GM23338 (cell line): ENCODE measurements around the gene TRIM63. TPM values are rescaled to one million over a fixed set of nuclear protein-coding genes. Genes with fewer than 3 reads are reported as not detected.

Source experiments
- ATAC-seq: fragments of 200-7000 bp; cut with Tn5 transposase; 3 replicates; pipeline ENCODE4 v1.9.1; 2020
- DNase-seq: peaks from one replicate; pipeline ENCODE4 v3.0.0-alpha.2; 2015; ENCODE audit warnings: low spot score
- H2AFZ ChIP-seq: fragments of 200-600 bp; sonication (generic); 2 replicates; pipeline ENCODE4 v1.8.0; 2016; ENCODE audit warnings: antibody characterized with exemption, mild to moderate bottlenecking, moderate library complexity
- H3F3A ChIP-seq: fragments of 200-600 bp; sonication (generic); replicated peaks from 2 replicates; pipeline ENCODE4 v1.8.0; 2017; ENCODE audit warnings: antibody characterized with exemption, mixed run types, low read depth
- H3K27ac ChIP-seq: fragments of 200-600 bp; sonication (generic); 2 replicates; pipeline ENCODE4 v1.6.1; 2016; ENCODE audit warnings: low read depth
- H3K27me3 ChIP-seq: fragments of 200-600 bp; sonication (generic); 2 replicates; pipeline ENCODE4 v1.8.0; 2016; ENCODE audit warnings: mild to moderate bottlenecking, mixed run types, moderate library complexity; ENCODE audit not compliant: insufficient read depth
- H3K36me3 ChIP-seq: fragments of 200-600 bp; sonication (generic); 2 replicates; pipeline ENCODE4 v1.8.0; 2016; ENCODE audit warnings: mild to moderate bottlenecking; ENCODE audit not compliant: insufficient read depth
- H3K4me1 ChIP-seq: fragments of 200-600 bp; sonication (generic); 2 replicates; pipeline ENCODE4 v1.8.0; 2016; ENCODE audit warnings: mild to moderate bottlenecking, moderate library complexity; ENCODE audit not compliant: insufficient read depth
- H3K4me2 ChIP-seq: fragments of 200-600 bp; sonication (generic); 2 replicates; pipeline ENCODE4 v1.7.1; 2017; ENCODE audit warnings: mixed run types
- H3K4me3 ChIP-seq: fragments of 200-600 bp; sonication (generic); 2 replicates; pipeline ENCODE4 v1.6.1; 2016; ENCODE audit warnings: mixed run types
- H3K79me2 ChIP-seq: fragments of 200-600 bp; sonication (generic); replicated peaks from 2 replicates; pipeline ENCODE4 v1.8.0; 2017; ENCODE audit warnings: mild to moderate bottlenecking; ENCODE audit not compliant: insufficient read depth
- H3K9me2 ChIP-seq: fragments of 200-600 bp; sonication (generic); 2 replicates; pipeline ENCODE4 v1.8.0; 2017; ENCODE audit not compliant: insufficient read depth
- H4K20me1 ChIP-seq: fragments of 200-600 bp; sonication (generic); replicated peaks from 2 replicates; pipeline ENCODE4 v1.8.0; 2017; ENCODE audit warnings: mild to moderate bottlenecking; ENCODE audit not compliant: insufficient read depth
- H3K27ac Mint-ChIP-seq: 2 replicates; pipeline ENCODE4 v1.8.0; 2020; ENCODE audit warnings: inconsistent platforms, mild to moderate bottlenecking, moderate library complexity, mixed read lengths
- H3K27me3 Mint-ChIP-seq: 3 replicates; pipeline ENCODE4 v1.8.0; 2022; ENCODE audit warnings: low read depth, mild to moderate bottlenecking, moderate library complexity, mixed read lengths, inconsistent platforms; ENCODE audit not compliant: insufficient read depth, poor library complexity
- H3K36me3 Mint-ChIP-seq: 3 replicates; pipeline ENCODE4 v1.8.0; 2021; ENCODE audit warnings: low read depth, mild to moderate bottlenecking, inconsistent platforms, moderate library complexity, mixed read lengths
- H3K4me1 Mint-ChIP-seq: 3 replicates; pipeline ENCODE4 v1.8.0; 2020; ENCODE audit warnings: mild to moderate bottlenecking, inconsistent platforms, mixed read lengths
- H3K4me3 Mint-ChIP-seq: 3 replicates; pipeline ENCODE4 v1.8.0; 2021; ENCODE audit warnings: moderate library complexity, mild to moderate bottlenecking, inconsistent platforms, mixed read lengths
- H3K9me3 Mint-ChIP-seq: 3 replicates; pipeline ENCODE4 v1.8.0; 2020; ENCODE audit warnings: moderate library complexity, mild to moderate bottlenecking, inconsistent platforms, mixed read lengths
- CREB1 ChIP-seq: fragments of 250-450 bp; sonication (Bioruptor Pico); IDR thresholded peaks from 2 replicates; pipeline ENCODE4 v1.5.0; 2020; ENCODE audit warnings: low read depth, mild to moderate bottlenecking, moderate library complexity
- CTCF ChIP-seq, 2 experiments: fragments of 200-600 bp in 1 of 2; sonication (generic) in 1 of 2; conservative IDR thresholded peaks; 2 replicates each; pipeline versions ENCODE4 v1.5.1 to v1.6.1; 2016 to 2017; ENCODE audit warnings: antibody characterized with exemption in 2 of 2, low read depth in 2 of 2, mild to moderate bottlenecking in 2 of 2, moderate library complexity in 1 of 2
- EZH2 ChIP-seq: fragments of 200-600 bp; sonication (generic); IDR thresholded peaks from one replicate; pipeline ENCODE4 v1.8.0; 2017; ENCODE audit warnings: antibody characterized with exemption, mild to moderate bottlenecking, low read depth; ENCODE audit not compliant: unreplicated experiment
- EZH2phosphoT487 ChIP-seq: fragments of 200-600 bp; sonication (generic); IDR thresholded peaks from one replicate; pipeline ENCODE4 v1.8.1; 2018; ENCODE audit warnings: antibody characterized with exemption; ENCODE audit not compliant: unreplicated experiment
- NANOG ChIP-seq: IDR thresholded peaks from 2 replicates; pipeline ENCODE4 v1.6.1; 2016; ENCODE audit warnings: antibody characterized with exemption, borderline replicate concordance
- POLR2AphosphoS5 ChIP-seq: IDR thresholded peaks from 2 replicates; pipeline ENCODE4 v1.6.1; 2016; ENCODE audit warnings: antibody characterized with exemption, low read depth
- ZNF114 ChIP-seq: fragments of 250-450 bp; sonication (Bioruptor Pico); IDR thresholded peaks from 2 replicates; pipeline ENCODE4 v1.5.0; 2020; ENCODE audit warnings: mild to moderate bottlenecking, moderate library complexity
- polyA plus RNA-seq: library from polyadenylated mRNA; unstranded; fragments of >200 nt; fragmentation: Nextera tagmentation; extraction: Ambion mirVana; gene quantifications from 2 replicates; pipeline ENCODE4 v1.2.1, GENCODE V29; 2016
- total RNA-seq: library from RNA; depleted of rRNA; stranded (reverse); fragments of >200 nt; shearing (Covaris generic); gene quantifications from 2 replicates; pipeline ENCODE4 v1.2.3, GENCODE V29; 2014

Gene TRIM63
- total and polyA plus RNA-seq, 2 experiments from 2014 or later: 0.17 TPM; not detected in 1

- no peaks in the 10 kb centered on the region for H4K20me1 ChIP-seq
- H3K4me1 Mint-ChIP-seq: peaks cover 5% of the 10 kb centered on the region; the same call in 2 of the 3 replicates
- H3K4me1 ChIP-seq: peaks cover 6% of the 10 kb centered on the region; the same call in 1 of the 2 replicates
- H3K4me3 Mint-ChIP-seq: peak overlapping the region; percentile 84
- H3K27me3 ChIP-seq: peaks cover 27% of the 10 kb centered on the region
- H3K9me3 Mint-ChIP-seq: no peaks in the 10 kb centered on the region; the same call in 2 of the 3 replicates
- H3K4me2 ChIP-seq: peak overlapping the region; percentile 100
- H2AFZ ChIP-seq: peak overlapping the region; percentile 99
- peak; percentile 69 for TF ChIP-seq POLR2AphosphoS5
- peak; percentile 61 for TF ChIP-seq CREB1
- no peak for TF ChIP-seq ZNF114 (CRISPR knock-in tag)
- TF ChIP-seq CTCF (conservative IDR thresholded peaks at IDR 0.05; ENCODE audit: low read depth in 2 of 2): peak in 1 of 2 experiments; percentile 37; a peak in 2 of 4 replicates
- no peak for TF ChIP-seq EZH2phosphoT487
- no peak overlapping the region for H3K27ac ChIP-seq
- peak overlapping the region; percentile 98 for H3K4me3 ChIP-seq
- H3K36me3 ChIP-seq: no peaks in the 10 kb centered on the region
- no peak overlapping the region for H3K27ac Mint-ChIP-seq
- H3F3A ChIP-seq: no peaks in the 10 kb centered on the region
- peak; percentile 90 for ATAC-seq
- peaks cover 34% of the 10 kb centered on the region for H3K27me3 Mint-ChIP-seq
- no peaks in the 10 kb centered on the region for H3K9me2 ChIP-seq
- peak; percentile 98 for DNase-seq
- no peaks in the 10 kb centered on the region for H3K36me3 Mint-ChIP-seq
- H3K79me2 ChIP-seq: no peaks in the 10 kb centered on the region
These were observed 32.0 kb downstream of the TRIM63 start for GRCh38 chr1:26035203-26035958.

GRCh38 chr1:26034504-26035202 is 32.8 kb downstream of the TRIM63 start:
- no peak overlapping the region for H3K27ac Mint-ChIP-seq

More at GRCh38 chr1:26034504-26035202, 32.8 kb downstream of the TRIM63 start:
- Mint-ChIP-seq H3K36me3 (no peaks in the 10 kb centered on the region), H3K4me3 (peak overlapping the region; percentile 84), H3K9me3 (no peaks in the 10 kb centered on the region; the same call in 2 of the 3 replicates), H3K4me1 (peaks cover 5% of the 10 kb centered on the region; the same call in 2 of the 3 replicates), H3K27me3 (peaks cover 31% of the 10 kb centered on the region)
- H3K79me2 ChIP-seq: no peaks in the 10 kb centered on the region
- no peak overlapping the region for H3K27ac ChIP-seq
- H4K20me1 ChIP-seq: no peaks in the 10 kb centered on the region
- H3K4me2 ChIP-seq: peak overlapping the region; percentile 100
- H3K9me2 ChIP-seq: no peaks in the 10 kb centered on the region
- H3F3A ChIP-seq: no peaks in the 10 kb centered on the region
- H2AFZ ChIP-seq: peak overlapping the region; percentile 99
- peak overlapping the region; percentile 98 for H3K4me3 ChIP-seq
- H3K27me3 ChIP-seq: peaks cover 27% of the 10 kb centered on the region
- DNase-seq (peak; percentile 37), ATAC-seq (peak; percentile 28)
- TF ChIP-seq EZH2phosphoT487 (no peak), EZH2 (peak; percentile 34), NANOG (no peak)
- peaks cover 6% of the 10 kb centered on the region; the same call in 1 of the 2 replicates for H3K4me1 ChIP-seq
- no peaks in the 10 kb centered on the region for H3K36me3 ChIP-seq
